H1 (cell line): ENCODE data around the gene MAST2. TPM values are rescaled to one million over a fixed set of nuclear protein-coding genes. Genes with fewer than 3 reads are reported as not detected.

Experiments used
- EGR1 ChIP-seq: IDR thresholded peaks from 2 replicates; pipeline ENCODE4 v1.6.1; 2011; ENCODE audit warnings: low read depth, low read length, borderline replicate concordance
- KDM5A ChIP-seq: fragments of 200-600 bp; IDR thresholded peaks from 2 replicates; pipeline ENCODE4 v1.7.1; 2012; ENCODE audit warnings: mild to moderate bottlenecking, low read length, inconsistent platforms, mixed read lengths
- RNF2 ChIP-seq: fragments of 200-900, 300-1000 bp; sonication (generic); IDR thresholded peaks from 2 replicates; pipeline ENCODE4 v1.7.1; 2016; ENCODE audit warnings: borderline replicate concordance, low read depth, mild to moderate bottlenecking, antibody characterized with exemption, low read length; ENCODE audit not compliant: poor library complexity, severe bottlenecking; ENCODE audit errors: missing control alignments
- SAP30 ChIP-seq: fragments of 300-600 bp; sonication (generic); IDR thresholded peaks from 2 replicates; pipeline ENCODE4 v1.7.1; 2012; ENCODE audit warnings: low read length, moderate library complexity, mild to moderate bottlenecking, inconsistent platforms; ENCODE audit not compliant: insufficient read depth, insufficient replicate concordance
- polyA plus RNA-seq, 7 experiments: library from polyadenylated mRNA; depleted of rRNA in 3 of 7; stranded (reverse) in 5 of 7; unstranded in 2 of 7; fragments of >200 nt in 5 of 7; fragments of 200-250 nt in 2 of 7; gene quantifications; 1 replicate in 5 of 7; 2 replicates in 1 of 7; 4 replicates in 1 of 7; pipeline versions ENCODE4 v1.2.1 to v1.2.3, GENCODE V29; 2011 to 2013; ENCODE audit warnings: missing spikeins in 2 of 7, mixed read lengths in 2 of 7
- total RNA-seq: library from RNA; stranded (reverse); fragmentation: NEBNext Ultra II Directional; extraction: Animal tissue kit (Norgen Biotek cat#: 25700); gene quantifications from 2 replicates; pipeline ENCODE4 v1.2.1, GENCODE V29; 2021
- TF ChIP-seq, protein P1 (sequence below): fragments of 300-600 bp; sonication (generic); IDR thresholded peaks from 2 replicates; pipeline ENCODE4 v1.7.1; 2012; ENCODE audit warnings: low read length, moderate library complexity, mild to moderate bottlenecking, inconsistent platforms; ENCODE audit not compliant: insufficient replicate concordance

MAST2 gene
- total and polyA plus RNA-seq, 2 of the 8 experiments (the other 6 are each of a cell fraction or from before 2014, with no cell fraction given), result 20.5 to 35.4 TPM

- TF ChIP-seq, protein P1, sequence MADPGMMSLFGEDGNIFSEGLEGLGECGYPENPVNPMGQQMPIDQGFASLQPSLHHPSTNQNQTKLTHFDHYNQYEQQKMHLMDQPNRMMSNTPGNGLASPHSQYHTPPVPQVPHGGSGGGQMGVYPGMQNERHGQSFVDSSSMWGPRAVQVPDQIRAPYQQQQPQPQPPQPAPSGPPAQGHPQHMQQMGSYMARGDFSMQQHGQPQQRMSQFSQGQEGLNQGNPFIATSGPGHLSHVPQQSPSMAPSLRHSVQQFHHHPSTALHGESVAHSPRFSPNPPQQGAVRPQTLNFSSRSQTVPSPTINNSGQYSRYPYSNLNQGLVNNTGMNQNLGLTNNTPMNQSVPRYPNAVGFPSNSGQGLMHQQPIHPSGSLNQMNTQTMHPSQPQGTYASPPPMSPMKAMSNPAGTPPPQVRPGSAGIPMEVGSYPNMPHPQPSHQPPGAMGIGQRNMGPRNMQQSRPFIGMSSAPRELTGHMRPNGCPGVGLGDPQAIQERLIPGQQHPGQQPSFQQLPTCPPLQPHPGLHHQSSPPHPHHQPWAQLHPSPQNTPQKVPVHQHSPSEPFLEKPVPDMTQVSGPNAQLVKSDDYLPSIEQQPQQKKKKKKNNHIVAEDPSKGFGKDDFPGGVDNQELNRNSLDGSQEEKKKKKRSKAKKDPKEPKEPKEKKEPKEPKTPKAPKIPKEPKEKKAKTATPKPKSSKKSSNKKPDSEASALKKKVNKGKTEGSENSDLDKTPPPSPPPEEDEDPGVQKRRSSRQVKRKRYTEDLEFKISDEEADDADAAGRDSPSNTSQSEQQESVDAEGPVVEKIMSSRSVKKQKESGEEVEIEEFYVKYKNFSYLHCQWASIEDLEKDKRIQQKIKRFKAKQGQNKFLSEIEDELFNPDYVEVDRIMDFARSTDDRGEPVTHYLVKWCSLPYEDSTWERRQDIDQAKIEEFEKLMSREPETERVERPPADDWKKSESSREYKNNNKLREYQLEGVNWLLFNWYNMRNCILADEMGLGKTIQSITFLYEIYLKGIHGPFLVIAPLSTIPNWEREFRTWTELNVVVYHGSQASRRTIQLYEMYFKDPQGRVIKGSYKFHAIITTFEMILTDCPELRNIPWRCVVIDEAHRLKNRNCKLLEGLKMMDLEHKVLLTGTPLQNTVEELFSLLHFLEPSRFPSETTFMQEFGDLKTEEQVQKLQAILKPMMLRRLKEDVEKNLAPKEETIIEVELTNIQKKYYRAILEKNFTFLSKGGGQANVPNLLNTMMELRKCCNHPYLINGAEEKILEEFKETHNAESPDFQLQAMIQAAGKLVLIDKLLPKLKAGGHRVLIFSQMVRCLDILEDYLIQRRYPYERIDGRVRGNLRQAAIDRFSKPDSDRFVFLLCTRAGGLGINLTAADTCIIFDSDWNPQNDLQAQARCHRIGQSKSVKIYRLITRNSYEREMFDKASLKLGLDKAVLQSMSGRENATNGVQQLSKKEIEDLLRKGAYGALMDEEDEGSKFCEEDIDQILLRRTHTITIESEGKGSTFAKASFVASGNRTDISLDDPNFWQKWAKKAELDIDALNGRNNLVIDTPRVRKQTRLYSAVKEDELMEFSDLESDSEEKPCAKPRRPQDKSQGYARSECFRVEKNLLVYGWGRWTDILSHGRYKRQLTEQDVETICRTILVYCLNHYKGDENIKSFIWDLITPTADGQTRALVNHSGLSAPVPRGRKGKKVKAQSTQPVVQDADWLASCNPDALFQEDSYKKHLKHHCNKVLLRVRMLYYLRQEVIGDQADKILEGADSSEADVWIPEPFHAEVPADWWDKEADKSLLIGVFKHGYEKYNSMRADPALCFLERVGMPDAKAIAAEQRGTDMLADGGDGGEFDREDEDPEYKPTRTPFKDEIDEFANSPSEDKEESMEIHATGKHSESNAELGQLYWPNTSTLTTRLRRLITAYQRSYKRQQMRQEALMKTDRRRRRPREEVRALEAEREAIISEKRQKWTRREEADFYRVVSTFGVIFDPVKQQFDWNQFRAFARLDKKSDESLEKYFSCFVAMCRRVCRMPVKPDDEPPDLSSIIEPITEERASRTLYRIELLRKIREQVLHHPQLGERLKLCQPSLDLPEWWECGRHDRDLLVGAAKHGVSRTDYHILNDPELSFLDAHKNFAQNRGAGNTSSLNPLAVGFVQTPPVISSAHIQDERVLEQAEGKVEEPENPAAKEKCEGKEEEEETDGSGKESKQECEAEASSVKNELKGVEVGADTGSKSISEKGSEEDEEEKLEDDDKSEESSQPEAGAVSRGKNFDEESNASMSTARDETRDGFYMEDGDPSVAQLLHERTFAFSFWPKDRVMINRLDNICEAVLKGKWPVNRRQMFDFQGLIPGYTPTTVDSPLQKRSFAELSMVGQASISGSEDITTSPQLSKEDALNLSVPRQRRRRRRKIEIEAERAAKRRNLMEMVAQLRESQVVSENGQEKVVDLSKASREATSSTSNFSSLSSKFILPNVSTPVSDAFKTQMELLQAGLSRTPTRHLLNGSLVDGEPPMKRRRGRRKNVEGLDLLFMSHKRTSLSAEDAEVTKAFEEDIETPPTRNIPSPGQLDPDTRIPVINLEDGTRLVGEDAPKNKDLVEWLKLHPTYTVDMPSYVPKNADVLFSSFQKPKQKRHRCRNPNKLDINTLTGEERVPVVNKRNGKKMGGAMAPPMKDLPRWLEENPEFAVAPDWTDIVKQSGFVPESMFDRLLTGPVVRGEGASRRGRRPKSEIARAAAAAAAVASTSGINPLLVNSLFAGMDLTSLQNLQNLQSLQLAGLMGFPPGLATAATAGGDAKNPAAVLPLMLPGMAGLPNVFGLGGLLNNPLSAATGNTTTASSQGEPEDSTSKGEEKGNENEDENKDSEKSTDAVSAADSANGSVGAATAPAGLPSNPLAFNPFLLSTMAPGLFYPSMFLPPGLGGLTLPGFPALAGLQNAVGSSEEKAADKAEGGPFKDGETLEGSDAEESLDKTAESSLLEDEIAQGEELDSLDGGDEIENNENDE, result no peak
- no peak for TF ChIP-seq KDM5A
- TF ChIP-seq SAP30, result no peak
- no peak for TF ChIP-seq EGR1
- TF ChIP-seq RNF2, result no peak
- TF ChIP-seq, all 59 proteins: peak for 0
Measured at GRCh38 chr1:45809761-45810160, 6.3 kb downstream of the MAST2 start (continued).
